NCI-H2029 (cell line): ENCODE measurements around the gene BORCS5.
"Not testable (repeated sequence)": the region's sequence is repeated elsewhere in the genome, so short reads cannot be mapped to it uniquely, and the experiment has no call there.

ENCODE experiments used
- DNase-seq: peaks from one replicate; lab custom pipeline; 2025; lab: John Stamatoyannopoulos, UW

Gene BORCS5

DNA sequence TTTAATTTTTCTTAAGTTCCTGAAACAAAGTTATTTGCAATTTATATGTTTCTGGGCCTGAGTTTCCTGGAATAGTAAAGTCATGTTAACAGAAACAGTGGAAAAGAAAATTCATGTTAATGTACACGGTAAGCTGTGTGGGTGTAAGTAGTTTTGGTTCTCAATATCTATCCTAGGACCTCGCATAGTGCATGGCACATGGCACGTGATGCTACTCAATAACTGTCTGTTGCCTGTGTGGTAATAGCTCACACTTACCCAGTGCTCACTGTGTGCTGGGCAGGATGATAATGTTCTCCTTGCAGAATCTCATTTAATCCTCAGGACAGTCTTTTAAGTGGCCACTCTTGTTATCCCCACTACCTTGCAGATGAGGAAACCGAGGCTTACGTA is 105.0 kb downstream of the BORCS5 start:
- no peak for DNase-seq

DNA sequence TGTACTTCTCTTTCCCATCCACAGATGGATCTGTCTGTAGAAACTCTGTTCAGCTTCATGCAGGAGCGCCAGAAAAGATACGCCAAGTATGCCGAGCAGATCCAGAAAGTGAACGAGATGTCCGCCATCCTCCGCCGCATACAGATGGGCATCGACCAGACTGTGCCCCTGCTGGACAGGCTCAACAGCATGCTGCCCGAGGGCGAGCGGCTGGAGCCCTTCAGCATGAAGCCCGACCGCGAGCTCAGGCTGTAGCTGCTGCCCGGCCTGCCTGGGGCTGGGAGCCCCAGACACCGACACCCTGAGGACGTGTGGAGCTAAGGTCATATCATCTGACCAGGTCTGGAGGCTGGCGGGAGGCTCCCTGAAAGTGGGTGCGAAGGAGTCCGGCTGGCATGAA is 108.6 kb downstream of the BORCS5 start:
- DNase-seq: no peak

DNA sequence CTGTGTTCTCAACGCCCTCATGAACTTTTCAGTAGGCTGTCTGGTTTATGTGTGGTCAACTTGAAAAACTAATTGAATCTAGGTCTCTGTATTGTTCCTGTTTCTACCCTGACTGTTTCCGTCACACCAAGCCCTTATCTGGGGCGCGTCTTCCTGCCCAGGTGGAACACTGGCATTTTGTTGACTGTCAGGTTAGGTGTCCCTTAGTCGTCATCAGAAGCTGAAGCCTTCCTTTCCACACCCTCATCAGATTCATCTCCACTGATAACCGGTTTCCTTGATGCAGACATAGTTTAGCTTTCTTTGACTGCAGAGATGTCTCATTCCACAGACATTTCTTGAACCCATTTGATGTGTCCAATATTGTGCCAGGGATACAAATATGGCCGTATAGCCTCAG is 109.3 kb downstream of the BORCS5 start:
- DNase-seq: no peak

DNA sequence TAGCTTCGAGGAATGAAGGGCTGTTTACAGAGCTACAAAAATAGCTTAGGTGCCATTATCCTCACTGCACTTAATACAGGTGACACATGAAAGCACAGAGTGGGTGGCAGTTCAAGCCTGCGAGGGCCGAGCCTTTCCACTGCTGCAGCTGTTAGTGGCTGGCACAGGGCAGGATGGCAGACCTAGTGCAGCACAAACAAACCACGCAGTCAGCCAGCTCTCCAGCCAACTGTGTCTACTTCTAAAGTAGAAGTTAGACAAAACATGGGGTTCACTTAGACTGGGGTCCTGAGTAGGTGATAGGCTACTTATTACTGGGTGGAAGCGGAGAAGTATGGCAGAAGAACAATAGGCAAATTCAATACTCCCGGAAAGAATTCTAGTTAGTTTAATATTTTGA is 110.4 kb downstream of the BORCS5 start:
- peak; percentile 47 for DNase-seq

DNA sequence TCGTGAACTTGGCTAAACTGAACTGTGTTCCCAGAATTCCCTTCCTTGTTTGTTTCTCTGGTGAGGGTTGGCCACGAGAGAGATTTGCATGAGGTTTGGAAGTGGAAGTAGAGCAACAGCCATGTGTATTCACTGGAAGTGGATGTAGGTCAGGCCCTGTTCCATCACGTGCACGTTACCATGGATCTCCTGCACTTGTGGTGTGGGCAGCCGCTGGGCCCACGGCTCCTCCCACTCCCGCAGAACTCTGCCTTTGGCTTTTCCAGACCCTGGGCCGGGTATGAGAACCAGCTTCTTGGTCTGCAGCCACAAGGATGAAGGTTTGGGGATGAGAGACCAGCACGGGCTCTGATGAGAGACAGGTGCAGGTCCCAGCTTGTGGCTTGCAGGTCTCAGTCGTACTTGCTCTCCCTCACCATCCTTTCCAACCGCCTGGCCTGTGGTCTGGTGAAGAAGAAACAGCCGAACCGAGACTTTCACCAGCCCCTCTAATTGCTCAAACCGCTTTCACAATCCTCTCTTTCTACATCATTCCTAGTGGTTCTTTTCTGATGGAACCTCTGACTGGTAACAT is 110.9 kb downstream of the BORCS5 start:
- DNase-seq: peak; percentile 53

DNA sequence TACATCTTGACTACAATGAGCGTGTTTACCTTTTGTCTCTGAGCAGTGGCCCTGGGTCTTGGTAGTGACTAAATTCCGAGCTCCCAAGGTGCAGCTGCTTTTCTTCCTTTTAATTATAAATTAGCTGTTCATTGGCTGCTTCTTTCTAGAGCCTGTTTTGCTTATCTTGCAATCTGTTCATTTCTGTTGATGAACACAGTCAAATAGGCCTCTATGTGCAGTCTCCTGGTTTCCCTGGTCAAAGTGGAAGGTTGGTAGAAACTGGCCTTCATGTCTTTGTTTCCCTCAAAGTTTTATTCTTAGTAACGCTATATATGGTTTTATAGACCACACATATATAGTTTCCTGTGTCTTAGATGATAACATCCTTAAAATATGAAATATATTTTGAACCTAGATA is 111.7 kb downstream of the BORCS5 start:
- no peak for DNase-seq

GRCh38 chr12:12469386-12469785 is 112.5 kb downstream of the BORCS5 start:
- DNase-seq: no peak

- no peak for DNase-seq
These were observed 114.0 kb downstream of the BORCS5 start for GRCh38 chr12:12470751-12471306.

DNA sequence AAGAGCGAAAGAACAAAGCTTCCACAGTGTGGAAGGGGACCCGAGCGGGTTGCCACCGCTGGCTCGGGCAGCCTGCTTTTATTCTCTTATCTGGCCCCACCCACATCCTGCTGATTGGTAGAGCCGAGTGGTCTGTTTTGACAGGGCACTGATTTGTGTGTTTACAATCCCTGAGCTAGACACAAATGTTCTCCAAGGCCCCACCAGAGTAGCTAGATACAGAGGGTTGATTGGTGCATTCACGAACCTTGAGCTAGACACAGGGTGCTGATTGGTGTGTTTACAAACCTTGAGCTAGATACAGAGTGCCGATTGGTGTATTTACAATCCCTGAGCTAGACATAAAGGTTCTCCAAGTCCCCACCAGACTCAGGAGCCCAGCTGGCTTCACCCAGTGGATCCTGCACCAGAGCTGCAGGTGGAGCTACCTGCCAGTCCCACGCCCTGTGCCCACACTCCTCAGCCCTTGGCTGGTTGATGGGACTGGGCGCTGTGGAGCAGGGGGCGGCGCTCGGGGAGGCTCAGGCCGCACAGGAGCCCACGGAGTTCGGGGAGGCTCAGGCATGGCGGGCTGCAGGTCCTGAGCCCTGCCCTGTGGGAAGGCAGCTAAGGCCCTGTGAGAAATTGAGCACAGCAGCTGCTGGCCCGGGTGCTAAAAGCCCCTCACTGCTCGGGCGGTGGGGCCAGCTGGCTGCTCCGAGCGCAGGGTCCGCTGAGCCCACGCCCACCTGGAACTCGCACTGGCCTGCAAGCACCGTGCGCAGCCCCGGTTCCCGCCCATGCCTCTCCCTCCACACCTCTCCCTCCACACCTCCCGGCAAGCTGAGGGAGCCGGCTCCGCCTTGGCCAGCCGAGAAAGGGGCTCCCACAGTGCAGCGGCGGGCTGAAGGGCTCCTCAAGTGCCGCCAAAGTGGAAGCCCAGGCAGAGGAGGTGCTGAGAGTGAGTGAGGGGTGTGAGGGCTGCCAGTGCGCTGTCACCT is 115.4 kb downstream of the BORCS5 start:
- DNase-seq: not testable (repeated sequence)

- DNase-seq: no peak
These were observed 116.3 kb downstream of the BORCS5 start for GRCh38 chr12:12473223-12473622.

- DNase-seq: no peak
These were observed 117.6 kb downstream of the BORCS5 start for GRCh38 chr12:12474471-12474928.

DNA sequence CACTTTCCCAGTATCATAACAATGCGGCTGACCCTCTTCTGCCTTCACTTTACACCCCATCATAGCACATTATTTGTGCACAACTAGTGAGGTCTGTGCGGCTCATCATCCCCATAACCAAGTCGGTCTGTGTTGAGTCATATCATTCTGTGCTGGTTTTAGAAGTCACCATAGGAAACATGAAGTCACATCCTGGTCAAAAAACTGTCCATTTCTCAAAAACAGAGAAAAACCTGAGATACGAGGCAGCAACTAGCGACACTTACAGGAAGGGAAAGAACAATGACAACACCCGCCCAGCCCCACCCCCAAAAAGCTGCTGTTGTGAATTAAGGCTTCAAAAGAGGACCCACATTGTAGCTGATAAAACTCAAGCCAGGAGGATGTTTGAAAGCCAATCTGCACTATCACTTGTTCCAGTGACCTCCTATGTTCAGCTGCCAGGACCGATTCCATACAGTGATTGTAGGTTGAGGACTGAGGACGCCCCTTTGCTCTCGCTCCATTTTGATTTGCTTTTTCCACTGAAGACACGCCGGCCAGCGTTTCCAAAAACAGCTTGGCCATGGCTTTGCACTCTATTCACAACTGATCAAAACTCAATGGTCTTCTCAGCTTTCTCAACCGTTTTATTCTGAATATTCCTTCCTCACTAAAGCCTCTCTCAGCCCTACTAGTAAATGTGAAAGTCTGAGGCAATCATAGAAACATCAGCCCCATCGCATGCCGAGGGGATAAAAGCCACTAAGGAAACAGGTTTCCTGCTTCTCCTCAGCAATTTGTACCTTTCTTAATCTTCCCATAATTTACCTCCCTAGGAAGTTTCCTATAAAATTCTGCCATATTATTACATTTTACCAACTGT is 118.3 kb downstream of the BORCS5 start:
- no peak for DNase-seq

DNA sequence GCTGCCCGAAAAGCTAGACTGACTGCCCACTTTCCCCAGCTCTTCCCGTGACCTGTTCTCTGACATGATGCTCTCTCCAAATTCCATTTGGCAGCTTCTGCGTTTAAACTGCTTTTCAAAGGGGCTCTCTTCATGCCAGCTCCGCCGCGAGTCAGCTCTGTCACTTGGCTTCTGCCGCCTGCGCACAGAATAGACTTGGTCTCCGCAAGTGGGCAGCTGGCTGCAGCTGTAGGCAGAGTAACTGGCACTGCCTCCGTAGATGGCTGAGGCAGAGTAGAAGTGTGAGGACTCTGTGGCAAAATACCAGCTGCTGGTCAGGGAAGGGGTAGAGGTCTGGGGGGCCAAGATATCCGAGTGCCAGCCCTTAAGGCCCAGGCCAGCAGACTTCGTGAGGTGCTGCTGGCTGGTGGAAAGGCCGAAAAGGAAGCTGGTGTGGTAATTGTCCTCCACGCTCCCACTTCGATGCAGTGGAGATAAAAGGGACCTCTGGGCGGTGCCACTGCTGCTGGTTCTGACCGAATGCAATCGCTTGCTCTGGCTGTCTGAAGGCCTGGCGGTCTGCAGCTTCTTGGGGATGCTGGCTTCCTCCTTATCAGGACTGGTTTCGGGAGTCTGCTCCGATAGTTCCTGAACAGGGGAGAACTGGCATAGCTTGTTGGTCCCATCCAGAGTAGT is 120.1 kb downstream of the BORCS5 start:
- DNase-seq: no peak

DNA sequence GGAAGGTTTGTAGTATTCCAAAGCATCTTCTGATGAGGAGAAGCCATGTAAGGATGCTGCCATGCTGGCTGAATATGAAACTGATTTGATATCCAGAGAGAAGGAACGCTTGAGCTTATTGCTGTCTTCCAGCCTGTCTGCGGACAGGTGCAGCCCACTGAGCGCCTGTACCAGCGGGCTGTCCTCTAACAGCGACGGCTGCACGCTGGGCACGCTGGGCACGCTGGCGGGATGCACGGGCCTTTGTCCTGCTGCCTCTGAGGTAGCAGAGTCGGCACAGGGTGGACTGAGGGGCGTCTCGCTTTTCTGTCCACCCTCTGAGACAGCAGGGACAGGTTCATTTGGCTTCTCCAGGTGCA is 120.6 kb downstream of the BORCS5 start:
- DNase-seq: no peak

DNA sequence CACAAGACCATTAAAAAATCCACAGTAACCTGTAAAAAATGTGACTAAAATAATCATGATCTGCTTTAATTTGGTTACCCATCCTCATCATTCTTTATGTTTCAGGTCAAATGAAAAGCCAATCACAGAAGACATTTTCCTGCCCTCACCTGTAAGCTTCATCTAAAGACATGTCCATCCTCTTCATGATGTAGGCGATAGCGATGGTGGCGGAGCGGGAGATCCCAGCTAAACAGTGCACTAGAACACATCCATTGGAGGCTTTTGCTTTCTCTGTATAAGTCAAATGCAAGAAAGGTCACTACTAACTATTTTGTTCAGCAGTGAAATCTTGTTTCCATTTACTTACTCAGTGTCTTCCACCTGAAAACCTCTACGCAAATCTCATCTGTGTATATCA is 123.2 kb downstream of the BORCS5 start:
- DNase-seq: no peak

- DNase-seq: no peak
These were observed 124.8 kb downstream of the BORCS5 start for GRCh38 chr12:12481631-12482030.

GRCh38 chr12:12482150-12482761 is 125.4 kb downstream of the BORCS5 start:
- no peak for DNase-seq

DNA sequence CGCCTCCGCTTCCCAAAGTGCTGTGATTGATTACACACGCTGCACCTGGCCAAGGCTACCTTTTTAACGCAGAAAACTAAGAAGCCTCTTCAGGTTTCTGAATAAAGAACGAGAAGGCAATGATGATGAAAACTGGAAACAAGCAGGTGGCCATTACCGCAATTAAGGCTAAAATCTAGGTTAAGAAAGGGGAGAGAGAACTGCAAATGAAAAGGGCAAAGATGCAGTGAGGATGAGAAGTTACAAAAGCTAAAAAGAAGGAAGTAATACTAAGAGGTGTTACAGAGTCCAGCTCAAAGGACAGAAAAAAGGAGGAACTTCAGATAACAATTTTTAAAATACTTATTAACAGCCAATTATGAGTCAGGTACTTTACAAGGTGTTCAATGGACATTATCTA is 126.1 kb downstream of the BORCS5 start:
- no peak for DNase-seq

- DNase-seq: no peak
These were observed 126.6 kb downstream of the BORCS5 start for GRCh38 chr12:12483438-12483837.

DNA sequence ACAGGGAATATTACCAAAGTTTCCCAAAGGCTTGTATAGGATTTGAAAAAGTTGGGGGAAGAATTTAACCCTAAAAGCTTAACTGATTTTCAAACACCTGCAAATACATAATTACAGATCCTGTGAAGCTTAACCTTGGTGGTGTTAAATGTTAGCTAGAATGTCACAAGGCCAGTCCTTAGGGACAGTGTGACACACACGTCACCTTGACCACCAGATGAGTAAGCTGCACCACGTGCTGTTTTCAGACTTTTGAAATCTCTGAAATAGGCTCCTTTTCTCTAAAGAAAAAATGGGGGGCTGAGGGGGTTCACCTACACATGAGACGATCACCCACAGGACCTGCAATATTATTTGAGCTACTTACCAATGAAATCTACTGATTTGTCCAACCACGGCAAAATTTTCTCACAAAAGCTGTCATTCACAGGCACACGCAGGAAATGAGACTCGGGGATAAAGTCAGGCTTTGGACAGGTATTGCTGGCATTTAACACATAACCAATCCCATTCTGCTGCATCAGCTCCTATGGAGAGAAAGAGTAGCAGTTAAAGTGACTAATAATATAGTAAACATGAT is 129.9 kb downstream of the BORCS5 start:
- no peak for DNase-seq

DNA sequence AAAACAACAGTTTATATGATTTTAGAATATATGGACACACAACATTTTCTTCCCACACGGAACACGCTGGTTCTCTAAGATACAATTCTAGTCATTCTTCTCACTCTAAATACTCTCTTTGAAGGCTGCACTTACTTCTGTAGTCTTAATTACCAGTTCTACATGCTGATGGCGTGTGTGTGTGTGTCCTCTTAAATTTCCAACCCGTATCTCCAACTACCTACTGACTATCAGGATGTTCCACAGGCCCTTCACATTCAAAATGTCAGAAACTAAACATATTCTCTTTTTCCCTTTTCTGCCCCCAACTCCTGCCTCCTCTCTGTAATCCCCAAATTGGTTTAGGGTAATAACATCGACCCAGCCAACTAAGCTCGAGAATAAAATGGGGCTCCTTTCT is 130.6 kb downstream of the BORCS5 start:
- DNase-seq: no peak
